ENCODE measurements around the gene ENAH. TPM values are rescaled to one million over a fixed set of nuclear protein-coding genes. Genes with fewer than 3 reads are reported as not detected.
"Not testable (repeated sequence)": the region's sequence is repeated elsewhere in the genome, so short reads cannot be mapped to it uniquely, and the experiment has no call there.

ENAH gene
- polyA plus RNA-seq, 3 donors, result 0.12 TPM; not detected in 2

GRCh38 chr1:225700164-225700821, 47.4 kb upstream of the ENAH start:
- no peaks in the 10 kb centered on the region for H3K27me3 ChIP-seq (ENCODE audit: control insufficient read depth in 2 of 2, insufficient read depth in 2 of 2, low read length in 2 of 2)
- WGBS (ENCODE audit: insufficient coverage), result 93% methylated on average over 5 of the region's 16 CpGs
- DNase-seq, result no peak

GRCh38 chr1:225699336-225699735, 46.4 kb upstream of the ENAH start:
- no peak overlapping the region for H2AFZ ChIP-seq (ENCODE audit: insufficient read depth, low read depth, low read length, poor library complexity, severe bottlenecking)
- intact Hi-C loops (cut with micrococcal nuclease), result no loop called here

More at GRCh38 chr1:225700164-225700821, 47.4 kb upstream of the ENAH start:
- H3K79me2 ChIP-seq (ENCODE audit: insufficient read depth, low read length), result no peaks in the 10 kb centered on the region
- no peak overlapping the region for H3K27ac ChIP-seq (ENCODE audit: low read depth in 1 of 2, low read length in 2 of 2)
- Mint-ChIP-seq H3K27ac (no peak overlapping the region), H3K4me3 (no peak overlapping the region), H3K27me3 (ENCODE audit: low read depth in 3 of 3) (peaks cover 0 to 3% (median 2%) of the 10 kb centered on the region in 3 donors), H3K36me3 (no peaks in the 10 kb centered on the region), H3K4me1 (no peaks in the 10 kb centered on the region), H3K9me3 (no peaks in the 10 kb centered on the region)
- H3K9me3 ChIP-seq (replicated peaks in 1 of 2; ENCODE audit: control insufficient read depth in 1 of 2, insufficient read depth in 1 of 2, low read length in 2 of 2), result no peaks in the 10 kb centered on the region
- H3K9ac ChIP-seq (ENCODE audit: insufficient read depth, low read length, poor library complexity, severe bottlenecking), result no peak overlapping the region
- no peaks in the 10 kb centered on the region for H3K4me1 ChIP-seq (ENCODE audit: control insufficient read depth in 1 of 2, insufficient read depth in 2 of 2, low read length in 2 of 2)
- H2AFZ ChIP-seq (ENCODE audit: insufficient read depth, low read depth, low read length, poor library complexity, severe bottlenecking), result no peak overlapping the region
- H3K4me2 ChIP-seq (replicated peaks; ENCODE audit: extremely low read depth, low read length, poor library complexity, severe bottlenecking), result no peak overlapping the region
- intact Hi-C loops (cut with micrococcal nuclease), result loop anchor here in 1 of 2 donors (10.0 kb wide), 1 partner anchor 415 kb away; no protein-coding TSS in a partner anchor
- TF ChIP-seq CTCF (IDR thresholded peaks at IDR 0.05), result no peak
- H3K36me3 ChIP-seq (replicated peaks in 1 of 2; ENCODE audit: control insufficient read depth in 1 of 2, insufficient read depth in 2 of 2, low read length in 2 of 2), result no peaks in the 10 kb centered on the region
- H4K20me1 ChIP-seq (ENCODE audit: insufficient read depth, low read length), result no peaks in the 10 kb centered on the region
- no peak overlapping the region for H3K4me3 ChIP-seq (replicated peaks in 1 of 3; ENCODE audit: low read depth in 2 of 3, low read length in 3 of 3)

DNA sequence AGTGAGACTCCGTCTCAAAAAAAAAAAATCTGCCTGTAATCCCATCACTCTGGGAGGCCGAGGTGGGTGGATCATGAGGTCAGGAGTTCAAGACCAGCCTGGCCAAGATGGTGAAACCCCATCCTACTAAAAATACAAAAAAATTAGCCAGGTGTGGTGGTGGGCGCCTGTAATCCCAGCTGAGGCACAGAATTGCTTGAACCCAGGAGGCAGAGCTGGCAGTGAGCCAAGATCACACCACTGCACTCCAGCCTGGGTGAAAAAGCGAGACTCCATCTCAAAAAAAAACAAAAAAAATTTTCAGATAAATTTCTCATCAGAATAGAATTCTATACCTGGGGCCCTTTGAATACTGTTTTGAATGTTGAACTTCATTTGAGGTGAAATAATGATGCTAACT, 45.3 kb upstream of the ENAH start:
- H3K4me1 ChIP-seq (ENCODE audit: control insufficient read depth in 1 of 2, insufficient read depth in 2 of 2, low read length in 2 of 2); H3K36me3 Mint-ChIP-seq; H3K4me3 Mint-ChIP-seq; H3K27ac ChIP-seq (ENCODE audit: low read depth in 1 of 2, low read length in 2 of 2); H3K4me2 ChIP-seq (replicated peaks; ENCODE audit: extremely low read depth, low read length, poor library complexity, severe bottlenecking); H4K20me1 ChIP-seq (ENCODE audit: insufficient read depth, low read length); H3K9me3 ChIP-seq (replicated peaks in 1 of 2; ENCODE audit: control insufficient read depth in 1 of 2, insufficient read depth in 1 of 2, low read length in 2 of 2); H3K36me3 ChIP-seq (replicated peaks in 1 of 2; ENCODE audit: control insufficient read depth in 1 of 2, insufficient read depth in 2 of 2, low read length in 2 of 2); H3K9ac ChIP-seq (ENCODE audit: insufficient read depth, low read length, poor library complexity, severe bottlenecking); H3K27me3 Mint-ChIP-seq (ENCODE audit: low read depth in 3 of 3); H3K27ac Mint-ChIP-seq; H3K79me2 ChIP-seq (ENCODE audit: insufficient read depth, low read length); DNase-seq; H2AFZ ChIP-seq (ENCODE audit: insufficient read depth, low read depth, low read length, poor library complexity, severe bottlenecking); intact Hi-C loops (cut with micrococcal nuclease); H3K4me3 ChIP-seq (replicated peaks in 1 of 3; ENCODE audit: low read depth in 2 of 3, low read length in 3 of 3); H3K4me1 Mint-ChIP-seq; H3K9me3 Mint-ChIP-seq; H3K27me3 ChIP-seq (ENCODE audit: control insufficient read depth in 2 of 2, insufficient read depth in 2 of 2, low read length in 2 of 2): not testable (repeated sequence)
- no CpG with 5 or more reads among the region's 4 CpGs for WGBS (ENCODE audit: insufficient coverage)

More at GRCh38 chr1:225699336-225699735, 46.4 kb upstream of the ENAH start:
- Histone ChIP-seq H3K4me3 (replicated peaks in 1 of 3; ENCODE audit: low read depth in 2 of 3, low read length in 3 of 3) (no peak overlapping the region), H3K9me3 (replicated peaks in 1 of 2; ENCODE audit: control insufficient read depth in 1 of 2, insufficient read depth in 1 of 2, low read length in 2 of 2) (no peaks in the 10 kb centered on the region), H3K4me2 (replicated peaks; ENCODE audit: extremely low read depth, low read length, poor library complexity, severe bottlenecking) (no peak overlapping the region), H4K20me1 (ENCODE audit: insufficient read depth, low read length) (no peaks in the 10 kb centered on the region), H3K27me3 (ENCODE audit: control insufficient read depth in 2 of 2, insufficient read depth in 2 of 2, low read length in 2 of 2) (no peaks in the 10 kb centered on the region), H3K79me2 (ENCODE audit: insufficient read depth, low read length) (no peaks in the 10 kb centered on the region), H3K36me3 (replicated peaks in 1 of 2; ENCODE audit: control insufficient read depth in 1 of 2, insufficient read depth in 2 of 2, low read length in 2 of 2) (no peaks in the 10 kb centered on the region), H3K9ac (ENCODE audit: insufficient read depth, low read length, poor library complexity, severe bottlenecking) (no peak overlapping the region), H3K27ac (ENCODE audit: low read depth in 1 of 2, low read length in 2 of 2) (no peak overlapping the region), H3K4me1 (ENCODE audit: control insufficient read depth in 1 of 2, insufficient read depth in 2 of 2, low read length in 2 of 2) (no peaks in the 10 kb centered on the region)
- H3K36me3 Mint-ChIP-seq, result no peaks in the 10 kb centered on the region
- no peak for TF ChIP-seq CTCF (IDR thresholded peaks at IDR 0.05)
- H3K9me3 Mint-ChIP-seq, result peaks cover 0 to 3% (median 0%) of the 10 kb centered on the region in 7 donors
- 63% methylated on average over 2 of the region's 2 CpGs for WGBS (ENCODE audit: insufficient coverage)
- no peak overlapping the region for H3K4me3 Mint-ChIP-seq
- peaks cover 0 to 3% (median 2%) of the 10 kb centered on the region in 3 donors for H3K27me3 Mint-ChIP-seq (ENCODE audit: low read depth in 3 of 3)
- DNase-seq, result no peak
- H3K27ac Mint-ChIP-seq, result no peak overlapping the region
- H3K4me1 Mint-ChIP-seq, result no peaks in the 10 kb centered on the region
